Measurements from ENCODE around the gene GBP6. TPM values are rescaled to one million over a fixed set of nuclear protein-coding genes. Genes with fewer than 3 reads are reported as not detected.

The GBP6 gene
- polyA plus RNA-seq, 1 of the 3 experiments (the other 2 are of a cell fraction) = not detected

DNA sequence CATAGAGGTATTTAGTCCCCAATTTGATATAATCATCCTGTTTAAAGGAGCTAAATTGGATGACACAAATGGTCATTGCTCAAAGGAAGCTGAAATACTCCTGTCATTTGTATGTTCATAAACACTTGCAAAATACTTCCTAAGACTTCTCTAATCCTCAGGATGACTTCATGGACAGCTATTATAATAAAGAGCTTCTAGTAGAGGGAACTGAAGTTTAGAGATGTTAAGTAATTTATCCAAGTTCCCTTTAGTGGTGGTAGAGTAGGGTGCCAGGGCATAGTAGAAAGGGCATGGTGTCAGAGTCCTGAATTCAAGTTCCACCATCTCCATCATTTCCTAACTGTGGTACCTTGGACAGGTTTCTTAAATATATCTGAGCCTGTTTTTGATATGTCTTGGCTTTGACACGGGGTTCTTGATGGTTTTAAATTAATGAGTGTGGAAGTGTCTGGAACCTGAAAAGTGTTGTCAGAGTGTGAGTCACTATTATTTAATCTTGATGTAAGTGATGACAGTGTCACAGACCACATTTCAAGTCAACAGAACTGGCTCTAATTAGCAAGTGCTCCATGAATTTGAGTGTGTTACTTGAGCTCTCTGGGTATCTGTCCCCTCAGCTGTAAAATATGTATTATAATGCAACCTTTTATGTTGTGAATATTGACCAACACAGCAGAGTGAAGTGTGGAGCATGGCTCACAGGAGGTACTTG lies 12.1 kb upstream of the GBP6 start:
- TF ChIP-seq, protein P1, sequence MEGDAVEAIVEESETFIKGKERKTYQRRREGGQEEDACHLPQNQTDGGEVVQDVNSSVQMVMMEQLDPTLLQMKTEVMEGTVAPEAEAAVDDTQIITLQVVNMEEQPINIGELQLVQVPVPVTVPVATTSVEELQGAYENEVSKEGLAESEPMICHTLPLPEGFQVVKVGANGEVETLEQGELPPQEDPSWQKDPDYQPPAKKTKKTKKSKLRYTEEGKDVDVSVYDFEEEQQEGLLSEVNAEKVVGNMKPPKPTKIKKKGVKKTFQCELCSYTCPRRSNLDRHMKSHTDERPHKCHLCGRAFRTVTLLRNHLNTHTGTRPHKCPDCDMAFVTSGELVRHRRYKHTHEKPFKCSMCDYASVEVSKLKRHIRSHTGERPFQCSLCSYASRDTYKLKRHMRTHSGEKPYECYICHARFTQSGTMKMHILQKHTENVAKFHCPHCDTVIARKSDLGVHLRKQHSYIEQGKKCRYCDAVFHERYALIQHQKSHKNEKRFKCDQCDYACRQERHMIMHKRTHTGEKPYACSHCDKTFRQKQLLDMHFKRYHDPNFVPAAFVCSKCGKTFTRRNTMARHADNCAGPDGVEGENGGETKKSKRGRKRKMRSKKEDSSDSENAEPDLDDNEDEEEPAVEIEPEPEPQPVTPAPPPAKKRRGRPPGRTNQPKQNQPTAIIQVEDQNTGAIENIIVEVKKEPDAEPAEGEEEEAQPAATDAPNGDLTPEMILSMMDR (IDR thresholded peaks at IDR 0.05) = no peak
- TF ChIP-seq JUND (IDR thresholded peaks at IDR 0.05) = no peak
- TF ChIP-seq TEAD4 (IDR thresholded peaks at IDR 0.05; ENCODE audit: borderline replicate concordance, insufficient read depth) = no peak
- no peak for TF ChIP-seq RFX5 (IDR thresholded peaks at IDR 0.05; ENCODE audit: low read length)
- no peak for TF ChIP-seq FOSL2 (IDR thresholded peaks at IDR 0.05; ENCODE audit: borderline replicate concordance, low read depth)
- no peak for TF ChIP-seq GATA2 (CRISPR knock-in tag; IDR thresholded peaks at IDR 0.05)
- no peak for TF ChIP-seq RAD21 (IDR thresholded peaks at IDR 0.05; ENCODE audit: low read length)
- TF ChIP-seq EZH2phosphoT487 (IDR thresholded peaks at IDR 0.05; ENCODE audit: borderline replicate concordance, low read depth) = no peak
- no peak for TF ChIP-seq POLR2AphosphoS5 (IDR thresholded peaks at IDR 0.05; ENCODE audit: low read depth, low read length)
- no peak for TF ChIP-seq FOXM1 (IDR thresholded peaks at IDR 0.05; ENCODE audit: low read depth)
- no peak for TF ChIP-seq YY1 (IDR thresholded peaks at IDR 0.05; ENCODE audit: low read depth)
- TF ChIP-seq, protein P2, sequence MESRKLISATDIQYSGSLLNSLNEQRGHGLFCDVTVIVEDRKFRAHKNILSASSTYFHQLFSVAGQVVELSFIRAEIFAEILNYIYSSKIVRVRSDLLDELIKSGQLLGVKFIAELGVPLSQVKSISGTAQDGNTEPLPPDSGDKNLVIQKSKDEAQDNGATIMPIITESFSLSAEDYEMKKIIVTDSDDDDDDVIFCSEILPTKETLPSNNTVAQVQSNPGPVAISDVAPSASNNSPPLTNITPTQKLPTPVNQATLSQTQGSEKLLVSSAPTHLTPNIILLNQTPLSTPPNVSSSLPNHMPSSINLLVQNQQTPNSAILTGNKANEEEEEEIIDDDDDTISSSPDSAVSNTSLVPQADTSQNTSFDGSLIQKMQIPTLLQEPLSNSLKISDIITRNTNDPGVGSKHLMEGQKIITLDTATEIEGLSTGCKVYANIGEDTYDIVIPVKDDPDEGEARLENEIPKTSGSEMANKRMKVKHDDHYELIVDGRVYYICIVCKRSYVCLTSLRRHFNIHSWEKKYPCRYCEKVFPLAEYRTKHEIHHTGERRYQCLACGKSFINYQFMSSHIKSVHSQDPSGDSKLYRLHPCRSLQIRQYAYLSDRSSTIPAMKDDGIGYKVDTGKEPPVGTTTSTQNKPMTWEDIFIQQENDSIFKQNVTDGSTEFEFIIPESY (IDR thresholded peaks at IDR 0.05; ENCODE audit: borderline replicate concordance, low read depth) = no peak
- TF ChIP-seq MXI1 (IDR thresholded peaks at IDR 0.05; ENCODE audit: low read depth, low read length) = no peak
- no peak for TF ChIP-seq EP300 (IDR thresholded peaks at IDR 0.05; ENCODE audit: borderline replicate concordance in 1 of 2, low read depth in 1 of 2, low read length in 1 of 2)
- TF ChIP-seq FOXJ3 (CRISPR knock-in tag; IDR thresholded peaks at IDR 0.05) = no peak
- TF ChIP-seq CHD2 (IDR thresholded peaks at IDR 0.05; ENCODE audit: low read length, partially characterized antibody) = no peak
- TF ChIP-seq SMC3 (IDR thresholded peaks at IDR 0.05; ENCODE audit: low read depth, low read length) = no peak
- TF ChIP-seq, protein P3, sequence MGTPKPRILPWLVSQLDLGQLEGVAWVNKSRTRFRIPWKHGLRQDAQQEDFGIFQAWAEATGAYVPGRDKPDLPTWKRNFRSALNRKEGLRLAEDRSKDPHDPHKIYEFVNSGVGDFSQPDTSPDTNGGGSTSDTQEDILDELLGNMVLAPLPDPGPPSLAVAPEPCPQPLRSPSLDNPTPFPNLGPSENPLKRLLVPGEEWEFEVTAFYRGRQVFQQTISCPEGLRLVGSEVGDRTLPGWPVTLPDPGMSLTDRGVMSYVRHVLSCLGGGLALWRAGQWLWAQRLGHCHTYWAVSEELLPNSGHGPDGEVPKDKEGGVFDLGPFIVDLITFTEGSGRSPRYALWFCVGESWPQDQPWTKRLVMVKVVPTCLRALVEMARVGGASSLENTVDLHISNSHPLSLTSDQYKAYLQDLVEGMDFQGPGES (IDR thresholded peaks at IDR 0.05; ENCODE audit: low read depth, low read length) = no peak
- Histone ChIP-seq H3K27ac (ENCODE audit: low read depth in 2 of 2, low read length in 1 of 2) (no peak overlapping the region), H3K9ac (no peak overlapping the region), H3K36me3 (replicated peaks in 1 of 2; ENCODE audit: control insufficient read depth in 1 of 2, insufficient read depth in 2 of 2, low read length in 1 of 2) (no peaks in the 10 kb centered on the region), H3K4me1 (ENCODE audit: control insufficient read depth in 1 of 2, insufficient read depth in 2 of 2, low read depth in 1 of 2, low read length in 1 of 2) (no peaks in the 10 kb centered on the region), H3K9me2 (no peaks in the 10 kb centered on the region), H4K20me1 (ENCODE audit: insufficient read depth) (no peaks in the 10 kb centered on the region), H2AFZ (ENCODE audit: low read depth) (no peak overlapping the region), H3K79me2 (ENCODE audit: insufficient read depth) (no peaks in the 10 kb centered on the region), H3K27me3 (ENCODE audit: insufficient read depth) (no peaks in the 10 kb centered on the region), H3K4me2 (no peak overlapping the region), H3F3A (replicated peaks; ENCODE audit: insufficient read depth) (no peaks in the 10 kb centered on the region), H3K4me3 (ENCODE audit: low read depth in 2 of 2, low read length in 1 of 2) (no peak overlapping the region), H3K9me3 (no peaks in the 10 kb centered on the region)
- WGBS (ENCODE audit: low lambda C conversion rate) = 4% methylated on average over 1 of the region's 1 CpG
- no peak for DNase-seq
- ChIA-PET CTCF (interaction anchor here (0.6 to 1.9 kb wide), 3 partner anchors 12 to 266 kb away, joined by 3 to 6 read pairs (median 3); no protein-coding TSS in a partner anchor), POLR2A (no interaction called here)

Measured in SK-N-SH (cell line).